K562 (cell line): Measurements from ENCODE around the gene MYB. TPM values are rescaled to one million over a fixed set of nuclear protein-coding genes. Genes with fewer than 3 reads are reported as not detected.

Source experiments
- GATA2 ChIP-seq: sonication (generic); formaldehyde crosslinking; IDR thresholded peaks from 2 replicates; pipeline ENCODE4 v1.4.0; 2020; ENCODE audit warnings: mild to moderate bottlenecking, missing genetic modification reagents
- HDAC6 ChIP-seq: IDR thresholded peaks from 2 replicates; pipeline ENCODE4 v1.6.1; 2012; ENCODE audit warnings: low read depth, mild to moderate bottlenecking, control low read depth, inconsistent platforms, low read length, moderate library complexity
- HIVEP1 ChIP-seq: fragments of 250-450 bp; sonication (Bioruptor Pico); IDR thresholded peaks from 2 replicates; pipeline ENCODE4 v1.4.0; 2020; ENCODE audit warnings: mild to moderate bottlenecking
- KHSRP ChIP-seq: fragments of 450-650 bp; IDR thresholded peaks from 2 replicates; pipeline ENCODE4 v1.6.1; 2017
- NCOA6 ChIP-seq: fragments of 450-650 bp; IDR thresholded peaks from 2 replicates; pipeline ENCODE4 v1.6.1; 2017; ENCODE audit warnings: mild to moderate bottlenecking
- POLR2AphosphoS2 ChIP-seq: IDR thresholded peaks from 2 replicates; pipeline ENCODE4 v1.6.1; 2012; ENCODE audit warnings: low read length, improper control_type of control experiment
- POLR3G ChIP-seq: IDR thresholded peaks from 2 replicates; pipeline ENCODE4 v1.6.1; 2011; ENCODE audit not compliant: insufficient read length, insufficient replicate concordance; ENCODE audit errors: extremely low read depth
- YBX1 ChIP-seq: fragments of 450-650 bp; IDR thresholded peaks from 2 replicates; pipeline ENCODE4 v1.7.1; 2016; ENCODE audit warnings: mild to moderate bottlenecking
- YY1 ChIP-seq, 3 experiments: IDR thresholded peaks; 2 replicates each; pipeline ENCODE4 v1.6.1; 2011; ENCODE audit warnings: low read length in 2 of 3, mild to moderate bottlenecking in 2 of 3, moderate library complexity in 2 of 3, borderline replicate concordance in 1 of 3, control low read depth in 1 of 3, low read depth in 1 of 3; ENCODE audit not compliant: insufficient read depth in 3 of 3, insufficient replicate concordance in 2 of 3, control insufficient read depth in 1 of 3, insufficient read length in 1 of 3; ENCODE audit errors: extremely low read depth in 1 of 3
- ZBTB1 ChIP-seq: sonication (generic); formaldehyde crosslinking; IDR thresholded peaks from 2 replicates; pipeline ENCODE4 v1.8.1; 2023; ENCODE audit warnings: missing genetic modification reagents, low read depth, mild to moderate bottlenecking, borderline replicate concordance
- ZNF143 ChIP-seq: sonication (generic); formaldehyde crosslinking; IDR thresholded peaks from 2 replicates; pipeline ENCODE4 v1.9.0; 2022; ENCODE audit warnings: mild to moderate bottlenecking, missing genetic modification reagents
- ZNF780A ChIP-seq: fragments of 250-450 bp; sonication (Bioruptor Pico); IDR thresholded peaks from 2 replicates; pipeline ENCODE4 v1.5.0; 2021; ENCODE audit warnings: mild to moderate bottlenecking
- polyA plus RNA-seq, 8 experiments: library from polyadenylated mRNA; depleted of rRNA in 4 of 8; stranded (reverse) in 5 of 8; unstranded in 3 of 8; fragments of >200 nt; fragmentation: Nextera tagmentation in 2 of 8; fragmentation: Illumina TruSeq in 1 of 8; extraction: Ambion mirVana in 2 of 8; extraction: Trizol in 1 of 8; gene quantifications; 2 replicates each; pipeline versions ENCODE4 v1.2.1 to v1.2.3, GENCODE V29; 2011 to 2014; ENCODE audit warnings: inconsistent platforms in 1 of 8, missing spikeins in 1 of 8
- total RNA-seq, 7 experiments: library from RNA; depleted of rRNA in 6 of 7; stranded (reverse); fragments of >200 nt in 6 of 7; fragmentation: Illumina TruSeq in 2 of 7; extraction: Trizol in 2 of 7; gene quantifications; 2 replicates each; pipeline versions ENCODE4 v1.2.1 to v1.2.3, GENCODE V29; 2011 to 2021; ENCODE audit warnings: low replicate concordance in 1 of 7
- TF ChIP-seq, protein P1 (sequence below): sonication (generic); formaldehyde crosslinking; IDR thresholded peaks from 2 replicates; pipeline ENCODE4 v1.8.1; 2022; ENCODE audit warnings: missing genetic modification reagents
- TF ChIP-seq, protein P2 (sequence below), 2 experiments: fragments of 450-650 bp in 1 of 2; sonication (generic) in 1 of 2; formaldehyde crosslinking in 1 of 2; IDR thresholded peaks; 2 replicates each; pipeline versions ENCODE4 v1.7.1 to v1.9.0; 2016 to 2022; ENCODE audit warnings: inconsistent platforms in 1 of 2, mild to moderate bottlenecking in 1 of 2, missing genetic modification reagents in 1 of 2

The MYB gene
- total and polyA plus RNA-seq, 9 of the 15 experiments (the other 6 are each of a cell fraction or from before 2014, with no cell fraction given) = 35.8 to 218 (median 140) TPM

DNA sequence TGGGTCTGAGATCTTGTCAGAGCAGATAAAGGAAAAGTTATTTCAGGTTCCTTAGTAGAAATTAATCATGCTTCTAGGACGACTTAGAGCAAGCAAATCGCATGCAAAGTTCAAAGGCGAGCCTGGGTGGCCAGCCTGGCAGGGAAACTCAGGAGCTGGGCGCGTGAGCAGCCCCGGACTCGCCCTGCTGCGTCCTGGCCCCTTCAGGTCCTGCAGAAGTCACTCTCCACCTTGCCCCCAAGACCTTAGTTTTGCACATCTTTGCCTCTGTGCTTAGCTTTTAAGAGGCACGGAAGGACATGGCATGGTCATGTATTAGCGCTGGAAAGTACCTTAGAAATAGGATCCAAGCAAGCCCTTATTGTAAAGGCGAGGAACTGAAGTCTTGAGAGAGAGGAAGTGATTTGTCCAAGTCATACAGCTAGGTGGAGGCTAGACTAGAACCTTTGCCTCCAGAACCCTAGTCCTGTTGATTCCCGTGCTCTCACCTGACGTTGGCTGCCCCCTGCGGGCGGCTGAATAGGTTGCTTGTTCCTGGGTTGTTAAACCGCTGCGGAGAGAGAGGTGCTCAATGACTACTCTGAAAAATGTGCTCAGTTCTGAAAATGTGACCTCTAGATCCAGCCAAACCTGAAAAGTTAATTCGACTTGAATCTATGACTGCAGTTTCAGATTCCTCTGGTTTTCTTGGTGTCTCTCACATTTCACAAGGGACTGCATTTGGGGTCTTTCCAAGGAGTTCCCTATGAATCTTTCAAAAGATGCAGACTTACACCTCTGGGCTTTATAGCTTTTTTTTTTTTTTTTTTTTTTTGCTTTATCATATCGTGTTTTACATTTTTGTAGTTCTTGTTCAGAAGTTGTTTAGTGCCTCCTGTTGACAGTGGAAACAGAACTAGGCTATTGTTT, 2.7 kb downstream of the MYB start (continued):
- TF ChIP-seq YY1 (IDR thresholded peaks at IDR 0.05; ENCODE audit: borderline replicate concordance in 1 of 3, control insufficient read depth in 1 of 3, extremely low read depth in 1 of 3, insufficient read depth in 3 of 3, insufficient read length in 1 of 3, insufficient replicate concordance in 2 of 3, low read depth in 1 of 3, low read length in 2 of 3) = no peak
- no peak for TF ChIP-seq HIVEP1 (CRISPR knock-in tag)
- TF ChIP-seq GATA2 (CRISPR knock-in tag) = no peak
- TF ChIP-seq POLR3G = no peak
- no peak for TF ChIP-seq YBX1
- no peak for TF ChIP-seq KHSRP
- TF ChIP-seq POLR2AphosphoS2 = no peak
- no peak for TF ChIP-seq ZNF143 (CRISPR knock-in tag)
- no peak for TF ChIP-seq ZBTB1 (CRISPR knock-in tag)
- no peak for TF ChIP-seq NCOA6
- TF ChIP-seq HDAC6 = no peak
- TF ChIP-seq ZNF780A (CRISPR knock-in tag) = no peak
- TF ChIP-seq, protein P1, sequence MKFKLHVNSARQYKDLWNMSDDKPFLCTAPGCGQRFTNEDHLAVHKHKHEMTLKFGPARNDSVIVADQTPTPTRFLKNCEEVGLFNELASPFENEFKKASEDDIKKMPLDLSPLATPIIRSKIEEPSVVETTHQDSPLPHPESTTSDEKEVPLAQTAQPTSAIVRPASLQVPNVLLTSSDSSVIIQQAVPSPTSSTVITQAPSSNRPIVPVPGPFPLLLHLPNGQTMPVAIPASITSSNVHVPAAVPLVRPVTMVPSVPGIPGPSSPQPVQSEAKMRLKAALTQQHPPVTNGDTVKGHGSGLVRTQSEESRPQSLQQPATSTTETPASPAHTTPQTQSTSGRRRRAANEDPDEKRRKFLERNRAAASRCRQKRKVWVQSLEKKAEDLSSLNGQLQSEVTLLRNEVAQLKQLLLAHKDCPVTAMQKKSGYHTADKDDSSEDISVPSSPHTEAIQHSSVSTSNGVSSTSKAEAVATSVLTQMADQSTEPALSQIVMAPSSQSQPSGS (CRISPR knock-in tag) = no peak
- TF ChIP-seq, protein P2, sequence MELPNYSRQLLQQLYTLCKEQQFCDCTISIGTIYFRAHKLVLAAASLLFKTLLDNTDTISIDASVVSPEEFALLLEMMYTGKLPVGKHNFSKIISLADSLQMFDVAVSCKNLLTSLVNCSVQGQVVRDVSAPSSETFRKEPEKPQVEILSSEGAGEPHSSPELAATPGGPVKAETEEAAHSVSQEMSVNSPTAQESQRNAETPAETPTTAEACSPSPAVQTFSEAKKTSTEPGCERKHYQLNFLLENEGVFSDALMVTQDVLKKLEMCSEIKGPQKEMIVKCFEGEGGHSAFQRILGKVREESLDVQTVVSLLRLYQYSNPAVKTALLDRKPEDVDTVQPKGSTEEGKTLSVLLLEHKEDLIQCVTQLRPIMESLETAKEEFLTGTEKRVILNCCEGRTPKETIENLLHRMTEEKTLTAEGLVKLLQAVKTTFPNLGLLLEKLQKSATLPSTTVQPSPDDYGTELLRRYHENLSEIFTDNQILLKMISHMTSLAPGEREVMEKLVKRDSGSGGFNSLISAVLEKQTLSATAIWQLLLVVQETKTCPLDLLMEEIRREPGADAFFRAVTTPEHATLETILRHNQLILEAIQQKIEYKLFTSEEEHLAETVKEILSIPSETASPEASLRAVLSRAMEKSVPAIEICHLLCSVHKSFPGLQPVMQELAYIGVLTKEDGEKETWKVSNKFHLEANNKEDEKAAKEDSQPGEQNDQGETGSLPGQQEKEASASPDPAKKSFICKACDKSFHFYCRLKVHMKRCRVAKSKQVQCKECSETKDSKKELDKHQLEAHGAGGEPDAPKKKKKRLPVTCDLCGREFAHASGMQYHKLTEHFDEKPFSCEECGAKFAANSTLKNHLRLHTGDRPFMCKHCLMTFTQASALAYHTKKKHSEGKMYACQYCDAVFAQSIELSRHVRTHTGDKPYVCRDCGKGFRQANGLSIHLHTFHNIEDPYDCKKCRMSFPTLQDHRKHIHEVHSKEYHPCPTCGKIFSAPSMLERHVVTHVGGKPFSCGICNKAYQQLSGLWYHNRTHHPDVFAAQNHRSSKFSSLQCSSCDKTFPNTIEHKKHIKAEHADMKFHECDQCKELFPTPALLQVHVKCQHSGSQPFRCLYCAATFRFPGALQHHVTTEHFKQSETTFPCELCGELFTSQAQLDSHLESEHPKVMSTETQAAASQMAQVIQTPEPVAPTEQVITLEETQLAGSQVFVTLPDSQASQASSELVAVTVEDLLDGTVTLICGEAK (IDR thresholded peaks at IDR 0.05) = peak; percentile 76
- TF ChIP-seq, protein P2 (CRISPR knock-in tag; IDR thresholded peaks at IDR 0.05) = no peak
